Activated T-cell treated with anti-CD3 and anti-CD28 coated beads for 1 hour (primary cell): ENCODE data around the gene FBXL16.

Source experiments
- DNase-seq: peaks from one replicate; pipeline ENCODE4 v3.0.0-alpha.2; 2020; ENCODE audit warnings: low read depth

FBXL16 gene

DNA sequence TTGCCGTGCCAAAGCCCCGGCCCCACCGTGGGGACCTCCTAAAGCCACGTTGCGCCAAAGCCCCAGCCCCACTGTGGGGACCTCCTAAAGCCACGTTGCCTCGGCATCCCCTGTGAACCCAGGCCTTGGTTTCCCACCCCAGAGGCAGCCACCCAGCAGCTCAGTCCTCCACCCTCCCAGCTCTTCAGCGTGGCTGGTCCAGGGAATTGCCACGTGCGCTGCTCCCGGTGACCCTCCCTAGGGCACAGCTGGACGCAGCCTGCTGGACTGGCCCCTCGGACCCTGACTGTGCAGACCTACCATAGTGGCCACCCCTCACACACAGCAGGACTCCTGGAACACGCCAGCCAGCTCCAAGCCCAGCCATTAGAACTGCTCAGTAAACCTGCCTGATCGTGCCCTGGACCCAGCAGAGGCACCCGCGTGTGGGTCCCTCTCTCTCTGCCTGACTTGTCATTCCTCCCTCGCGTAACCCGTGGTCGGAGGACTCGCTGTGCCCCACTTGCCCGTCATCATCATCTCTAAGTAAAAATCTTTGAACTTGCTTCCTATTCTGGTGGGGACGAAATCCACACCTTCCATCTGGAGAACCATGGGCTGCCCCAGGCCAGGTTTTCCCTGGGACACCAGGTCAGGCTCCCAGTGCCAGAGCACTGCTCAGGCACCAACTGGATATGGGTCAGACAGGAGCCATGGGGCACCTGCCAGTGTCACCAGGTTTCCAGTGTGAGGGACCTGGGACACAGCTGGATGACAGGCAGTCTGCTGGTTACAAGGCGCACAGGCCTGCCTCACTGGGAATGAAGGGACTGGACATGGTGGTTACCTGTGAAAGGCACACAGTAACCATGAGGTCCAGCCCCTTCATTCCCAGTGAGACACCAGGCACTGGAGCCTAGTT lies 29.6 kb upstream of the FBXL16 start:
- DNase-seq, result no peak

DNA sequence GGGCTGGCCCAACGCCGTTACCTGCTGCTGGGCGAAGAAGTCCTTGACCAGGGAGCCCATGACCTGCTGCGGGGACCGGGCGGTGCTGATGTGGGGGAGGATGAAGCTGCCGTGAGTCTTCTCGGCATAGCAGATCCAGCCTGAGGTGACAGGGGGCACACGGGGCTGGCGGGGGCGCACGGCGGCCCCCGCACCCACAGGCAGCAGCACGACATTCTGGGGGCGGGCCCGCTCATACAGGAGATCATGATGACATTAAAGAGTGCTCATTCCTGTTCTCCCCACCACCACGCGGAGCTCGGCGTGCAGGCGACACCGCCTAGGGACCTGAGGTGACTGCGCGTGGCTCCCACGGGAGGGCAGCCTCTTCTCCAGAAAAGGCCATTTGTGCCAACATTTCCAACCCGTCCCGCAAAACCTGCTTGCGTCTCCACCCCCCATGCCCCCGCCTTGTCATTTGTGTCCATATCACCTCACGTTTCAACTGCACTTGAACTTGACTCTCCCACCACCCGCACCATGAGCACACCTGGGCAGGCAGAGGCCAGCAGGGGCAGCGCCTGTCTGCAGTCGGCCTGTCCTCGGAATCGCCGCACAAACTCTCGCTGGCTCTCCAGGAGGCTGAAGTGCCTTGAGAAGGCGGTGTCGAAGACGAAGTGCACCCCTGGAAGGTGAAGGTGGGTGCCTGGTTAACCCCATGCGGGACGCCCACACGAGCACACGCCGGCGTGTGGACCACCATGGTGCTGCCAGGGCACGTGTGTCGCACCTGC lies 28.8 kb upstream of the FBXL16 start:
- no peak for DNase-seq

DNA sequence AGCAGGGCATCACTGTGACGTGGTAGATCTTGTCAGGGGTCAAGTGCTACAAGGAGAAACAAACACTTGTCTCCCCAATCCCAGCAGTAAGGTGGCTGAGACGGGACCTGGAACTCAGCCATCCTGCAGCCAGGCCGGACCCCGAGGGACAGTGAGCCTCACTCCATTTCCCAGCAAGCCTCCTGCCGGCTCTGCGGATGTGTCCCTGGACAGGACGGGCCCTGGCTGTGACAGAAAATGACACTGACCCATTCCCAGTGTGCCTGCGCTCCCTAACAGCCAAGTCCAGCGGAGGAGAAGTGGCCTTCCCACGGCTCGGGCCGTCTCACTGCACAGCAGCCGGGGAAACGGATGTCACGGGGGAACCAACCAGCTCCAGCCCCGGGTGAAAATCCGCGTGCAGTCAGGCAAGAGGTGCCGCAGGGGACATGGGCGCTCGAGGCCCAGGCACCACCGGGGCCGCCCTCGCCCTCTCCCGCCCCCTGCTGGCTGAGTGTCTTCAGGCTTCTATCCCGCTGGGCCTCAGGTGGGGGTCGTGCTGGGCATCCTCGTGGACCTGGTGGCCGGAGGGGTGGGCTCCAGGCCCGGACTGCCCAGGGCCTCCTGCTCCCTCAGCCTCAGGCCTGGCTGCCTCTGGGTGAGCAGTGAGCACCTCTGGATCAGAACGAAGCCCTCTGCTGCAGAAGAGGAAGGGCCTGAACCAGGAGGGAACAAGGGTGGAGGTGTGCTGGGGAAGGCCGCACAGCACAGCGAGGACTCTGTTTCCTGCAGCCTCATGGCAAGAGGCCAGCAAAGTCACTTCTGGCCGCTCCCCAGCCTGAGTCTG lies 28.0 kb upstream of the FBXL16 start:
- DNase-seq, result peak; percentile 40

DNA sequence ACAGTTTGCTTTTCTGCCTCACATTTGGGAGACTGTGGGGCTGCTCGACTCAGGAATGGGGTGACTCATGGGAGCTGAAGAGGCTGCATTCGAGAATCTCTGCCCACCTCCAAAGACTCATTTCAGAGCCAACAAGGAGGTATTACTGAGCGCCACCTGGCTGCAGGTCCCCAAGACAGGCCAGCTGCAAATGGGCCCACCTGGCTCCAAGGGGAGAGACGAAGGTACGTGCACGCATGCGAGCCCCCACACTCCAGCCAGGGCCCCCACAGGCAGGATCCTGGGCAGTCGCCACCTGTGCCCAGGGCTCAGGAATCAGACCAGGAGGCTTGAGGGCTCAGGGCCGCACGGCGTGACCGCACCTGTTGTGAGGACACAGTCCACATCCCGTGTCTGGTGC lies 27.3 kb upstream of the FBXL16 start:
- no peak for DNase-seq

DNA sequence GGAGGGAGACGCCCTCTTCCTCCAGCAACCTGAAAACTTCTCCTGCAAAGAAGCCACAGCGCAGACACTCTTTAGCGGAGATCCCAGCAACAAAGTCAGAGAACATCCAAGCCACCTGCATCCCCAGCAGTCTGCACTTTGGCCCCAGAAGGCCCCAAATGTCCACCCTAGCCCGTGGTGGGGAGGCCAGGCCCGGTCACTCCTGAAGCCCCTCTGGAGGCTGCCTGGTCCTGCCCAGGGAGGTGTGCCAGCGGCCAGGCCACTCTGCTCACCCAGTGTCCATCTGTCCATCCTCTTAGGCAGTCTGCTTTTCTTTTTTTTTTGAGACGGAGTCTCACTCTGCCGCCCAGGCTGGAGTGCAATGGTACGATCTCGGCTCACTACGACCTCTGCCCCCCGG lies 26.7 kb upstream of the FBXL16 start:
- DNase-seq, result no peak

DNA sequence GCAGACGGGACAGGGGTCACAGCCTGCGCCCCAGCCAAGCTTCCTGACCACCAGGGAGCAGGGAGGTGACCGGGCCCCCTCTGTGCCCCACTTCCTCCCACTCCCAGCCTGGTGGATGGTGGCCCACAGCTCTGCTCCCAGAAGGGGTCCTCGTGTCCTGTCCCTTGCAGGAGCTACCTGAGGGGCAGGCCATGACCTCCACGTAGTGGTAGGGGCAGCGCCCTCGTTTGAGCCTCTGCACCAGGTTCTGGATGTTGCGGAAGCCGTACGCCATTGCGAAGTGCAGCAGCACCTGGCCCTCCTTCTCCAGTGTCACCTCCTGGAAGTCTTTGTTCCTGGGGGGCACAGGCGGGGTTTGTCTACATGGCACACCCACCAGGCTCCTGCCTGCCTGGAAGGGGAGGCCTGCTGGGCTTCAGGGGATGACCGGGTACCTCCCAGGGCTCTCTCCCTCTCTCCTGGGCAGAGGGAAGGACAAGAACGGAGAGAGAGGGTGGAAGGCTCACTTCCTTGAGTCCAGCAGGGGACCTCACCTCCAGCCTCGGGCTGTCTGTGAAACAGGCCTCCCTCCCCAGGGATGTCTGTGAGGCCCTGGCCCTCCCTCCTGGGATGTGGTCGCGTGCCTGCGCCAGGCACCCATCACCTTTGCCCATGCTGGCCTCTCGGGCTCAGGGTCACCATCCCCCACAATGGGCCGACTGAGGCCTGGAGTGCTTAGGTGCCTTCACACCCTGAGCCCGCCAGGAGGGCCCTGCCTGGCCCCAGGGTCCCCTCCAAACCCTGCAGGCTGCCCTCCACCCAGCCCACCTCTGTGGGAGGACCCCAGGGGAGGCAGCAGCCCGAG lies 25.3 kb upstream of the FBXL16 start:
- DNase-seq, result no peak

DNA sequence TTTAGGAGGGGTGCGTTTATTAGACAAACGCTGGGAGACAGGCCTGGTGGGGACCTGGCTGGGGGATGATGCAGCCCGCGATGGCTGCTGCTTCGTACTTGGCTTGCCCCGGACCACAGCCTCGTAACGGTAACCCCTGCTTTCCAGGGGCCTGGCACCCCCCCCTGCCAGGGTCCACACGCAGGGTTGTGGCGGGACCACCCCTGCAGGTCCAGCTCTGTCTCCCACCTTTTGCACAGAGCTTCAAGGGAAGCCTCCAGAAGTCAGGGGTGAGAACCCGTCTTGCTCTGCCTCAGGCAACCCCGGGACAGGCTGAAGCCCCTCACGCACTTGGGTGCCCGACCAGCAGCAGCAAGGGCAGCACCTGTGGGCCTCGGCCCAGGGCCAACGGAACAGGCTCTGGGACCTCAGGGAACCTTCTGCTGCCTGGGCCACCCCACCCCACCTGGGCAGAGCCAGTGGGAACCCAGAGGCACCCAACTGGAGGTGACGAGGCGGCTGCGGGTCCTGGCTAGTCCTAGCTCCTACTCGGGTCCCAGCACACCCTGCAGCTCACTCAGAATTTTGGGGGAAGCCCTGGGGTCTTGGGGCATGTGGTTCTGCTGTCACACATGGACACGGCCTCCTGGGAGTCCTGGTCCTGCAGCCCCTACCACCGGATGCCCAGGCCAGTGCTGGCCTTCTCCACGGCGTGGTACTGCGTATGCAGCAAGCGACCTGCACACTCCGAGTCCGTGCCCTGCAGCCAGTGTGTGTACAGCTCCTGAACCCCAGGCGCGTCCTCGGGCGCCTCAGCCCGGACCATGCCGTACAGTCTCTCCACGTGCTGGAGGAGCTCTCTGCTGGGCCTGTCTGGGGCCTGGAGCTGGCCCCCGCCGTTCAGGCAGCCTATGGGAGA lies 24.4 kb upstream of the FBXL16 start:
- DNase-seq, result no peak

DNA sequence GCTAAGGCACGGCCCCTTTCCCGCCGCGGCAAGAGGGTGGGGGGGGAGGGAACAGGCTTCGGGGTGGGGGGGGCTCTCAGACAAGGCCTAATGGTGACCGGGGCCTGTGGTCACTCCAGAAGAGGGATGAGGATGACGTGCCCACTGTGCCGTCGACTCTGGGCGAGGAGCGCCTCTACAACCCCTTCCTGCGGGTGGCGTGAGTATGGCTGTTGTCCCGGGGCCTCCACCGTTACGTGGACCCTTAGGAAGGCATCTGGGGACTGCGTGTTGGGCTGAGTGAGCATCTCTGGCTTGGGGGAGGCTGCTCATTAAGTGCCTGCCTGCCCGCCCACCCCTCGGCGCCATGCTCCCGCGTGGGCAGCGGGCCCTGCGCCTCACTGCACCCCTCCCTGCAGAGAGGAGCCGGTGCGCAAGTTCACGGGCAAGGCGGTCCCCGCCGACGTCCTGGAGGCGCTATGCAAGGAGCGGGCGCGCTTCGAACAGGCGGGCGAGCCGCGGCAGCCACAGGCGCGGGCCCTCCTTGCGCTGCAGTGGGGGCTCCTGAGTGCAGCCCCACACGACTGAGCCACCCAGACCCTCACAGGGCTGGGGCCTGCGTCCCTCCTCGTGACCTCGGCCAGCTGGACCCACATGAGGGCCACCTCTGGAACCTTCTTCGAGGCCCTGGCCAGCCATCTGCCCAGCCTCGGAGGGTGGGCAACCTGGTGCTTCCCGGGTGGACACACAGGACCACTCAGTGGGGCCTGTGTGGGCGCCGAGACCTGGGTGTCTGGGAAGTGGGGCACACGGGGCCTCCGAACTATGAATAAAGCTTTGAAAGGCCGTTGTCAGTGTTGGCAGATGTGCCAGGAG lies 23.5 kb upstream of the FBXL16 start:
- no peak for DNase-seq

DNA sequence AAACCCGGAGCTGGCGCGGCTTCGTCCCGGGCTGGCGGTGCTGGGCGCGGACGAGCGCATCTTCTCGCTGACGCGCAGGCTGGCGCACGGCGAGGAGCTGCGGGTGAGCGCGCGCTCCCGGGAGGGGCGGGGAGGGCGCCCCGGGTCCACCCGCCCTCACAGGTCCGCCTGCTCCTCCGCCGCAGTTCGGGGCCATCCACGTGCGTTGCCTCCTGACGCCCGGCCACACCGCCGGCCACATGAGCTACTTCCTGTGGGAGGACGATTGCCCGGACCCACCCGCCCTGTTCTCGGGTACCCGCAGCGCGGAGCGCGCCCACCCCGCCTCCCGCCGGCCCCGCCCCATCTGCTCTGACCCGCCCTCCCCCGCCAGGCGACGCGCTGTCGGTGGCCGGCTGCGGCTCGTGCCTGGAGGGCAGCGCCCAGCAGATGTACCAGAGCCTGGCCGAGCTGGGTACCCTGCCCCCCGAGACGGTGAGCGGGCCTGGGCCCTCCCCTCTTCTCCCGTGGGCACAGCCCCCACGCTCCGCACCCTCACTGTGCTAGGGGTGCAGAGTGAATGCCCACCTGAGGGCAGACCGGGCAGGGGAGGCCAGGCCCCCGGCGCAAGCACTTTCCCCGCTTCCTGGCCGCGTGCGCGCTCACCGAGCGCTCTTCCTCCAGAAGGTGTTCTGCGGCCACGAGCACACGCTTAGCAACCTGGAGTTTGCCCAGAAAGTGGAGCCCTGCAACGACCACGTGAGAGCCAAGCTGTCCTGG lies 22.7 kb upstream of the FBXL16 start:
- peak; percentile 41 for DNase-seq

DNA sequence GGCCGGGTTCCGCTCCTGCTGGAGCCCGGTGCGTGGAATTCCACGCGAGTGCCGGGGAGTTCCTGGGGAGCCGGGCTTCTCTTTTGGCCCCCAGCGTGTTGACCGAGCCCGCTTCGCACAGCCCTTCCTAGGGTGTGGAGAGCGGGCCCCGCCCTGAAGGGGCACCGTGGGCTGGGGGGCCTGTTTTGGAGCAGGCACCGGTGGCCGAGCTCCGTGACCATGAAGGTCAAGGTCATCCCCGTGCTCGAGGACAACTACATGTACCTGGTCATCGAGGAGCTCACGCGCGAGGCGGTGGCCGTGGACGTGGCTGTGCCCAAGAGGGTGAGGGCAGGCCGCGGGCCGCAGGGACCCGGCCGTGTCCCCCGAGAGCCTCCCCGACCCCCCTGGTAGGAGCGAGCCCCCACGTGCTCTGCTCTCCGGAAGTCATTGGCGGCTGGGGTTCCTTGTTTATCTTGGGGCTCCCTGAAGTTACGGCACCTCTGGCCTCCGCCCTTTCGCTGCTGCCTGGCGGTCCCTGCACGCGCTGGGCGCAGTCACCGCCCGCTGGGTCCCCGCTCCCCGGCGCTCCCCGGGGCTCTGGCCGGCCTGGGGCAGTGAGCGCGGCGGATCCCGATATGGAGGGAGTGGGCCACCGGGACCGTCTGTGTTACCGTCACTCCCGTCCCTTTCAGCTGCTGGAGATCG lies 21.8 kb upstream of the FBXL16 start:
- DNase-seq, result no peak

DNA sequence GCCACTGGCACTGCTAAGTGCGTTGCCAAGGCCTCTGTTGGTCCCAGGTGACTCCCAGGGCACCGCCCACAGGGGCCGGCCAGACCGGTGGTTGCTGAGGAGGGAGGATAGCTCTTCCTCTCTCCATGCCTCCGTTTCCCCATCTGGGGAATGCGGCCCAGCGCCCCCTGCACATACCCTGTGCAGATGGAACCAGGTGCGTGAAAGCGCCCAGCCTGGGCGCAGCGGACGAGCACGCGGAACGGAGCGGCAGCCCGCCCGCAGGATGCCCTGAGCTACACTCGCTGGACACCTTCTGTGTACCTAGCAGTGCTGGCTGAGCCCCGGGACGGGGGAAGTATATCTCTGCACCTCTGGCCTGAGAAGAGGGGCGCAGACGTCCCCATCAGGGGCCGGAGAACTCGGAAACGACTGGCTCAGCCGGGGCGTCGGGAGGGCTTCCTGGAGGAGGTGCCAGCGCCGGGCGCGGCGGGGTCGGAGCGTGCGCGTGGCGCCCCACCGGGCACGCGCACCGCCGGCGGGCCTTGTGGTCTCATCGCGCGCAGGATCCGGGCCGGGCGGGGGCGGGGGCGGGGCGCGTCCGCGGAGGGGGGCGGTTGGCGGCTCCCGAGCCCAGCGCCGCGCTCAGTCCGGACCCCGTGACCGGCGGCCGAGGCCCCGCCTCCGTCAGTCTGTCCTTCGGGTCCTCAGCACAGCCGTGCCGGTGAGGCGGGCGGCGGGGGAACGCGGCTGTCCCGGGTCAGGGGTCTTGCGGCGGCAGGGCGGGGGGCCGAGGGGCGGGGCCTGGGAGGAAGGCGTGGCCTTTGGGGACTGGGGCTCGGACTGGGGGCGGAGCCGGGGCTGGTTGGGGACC lies 21.1 kb upstream of the FBXL16 start, which contains the start of the genes CCDC78 and HAGHL:
CCDC78 (minus strand) TSS at position 6 of the 853 bp plus-strand sequence. CDS start 76 bp downstream, outside the sequence.
HAGHL (plus strand) TSS at position 669 of the 853 bp plus-strand sequence. CDS start 404 bp downstream, outside the sequence.
- DNase-seq, result peak; percentile 46

DNA sequence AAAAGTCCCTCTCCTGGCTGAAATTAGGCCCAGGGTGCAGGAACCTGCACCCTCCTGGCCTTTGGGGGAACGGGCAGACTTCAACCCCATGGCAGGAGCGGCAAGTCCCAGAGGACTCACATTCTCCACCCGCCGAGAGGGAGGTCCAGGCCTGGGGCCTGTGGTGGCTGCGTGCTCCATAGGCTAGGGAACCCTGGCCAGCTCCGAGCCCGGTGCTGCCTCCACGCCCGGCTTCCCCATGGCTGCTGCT lies 20.5 kb upstream of the FBXL16 start:
- DNase-seq, result no peak

DNA sequence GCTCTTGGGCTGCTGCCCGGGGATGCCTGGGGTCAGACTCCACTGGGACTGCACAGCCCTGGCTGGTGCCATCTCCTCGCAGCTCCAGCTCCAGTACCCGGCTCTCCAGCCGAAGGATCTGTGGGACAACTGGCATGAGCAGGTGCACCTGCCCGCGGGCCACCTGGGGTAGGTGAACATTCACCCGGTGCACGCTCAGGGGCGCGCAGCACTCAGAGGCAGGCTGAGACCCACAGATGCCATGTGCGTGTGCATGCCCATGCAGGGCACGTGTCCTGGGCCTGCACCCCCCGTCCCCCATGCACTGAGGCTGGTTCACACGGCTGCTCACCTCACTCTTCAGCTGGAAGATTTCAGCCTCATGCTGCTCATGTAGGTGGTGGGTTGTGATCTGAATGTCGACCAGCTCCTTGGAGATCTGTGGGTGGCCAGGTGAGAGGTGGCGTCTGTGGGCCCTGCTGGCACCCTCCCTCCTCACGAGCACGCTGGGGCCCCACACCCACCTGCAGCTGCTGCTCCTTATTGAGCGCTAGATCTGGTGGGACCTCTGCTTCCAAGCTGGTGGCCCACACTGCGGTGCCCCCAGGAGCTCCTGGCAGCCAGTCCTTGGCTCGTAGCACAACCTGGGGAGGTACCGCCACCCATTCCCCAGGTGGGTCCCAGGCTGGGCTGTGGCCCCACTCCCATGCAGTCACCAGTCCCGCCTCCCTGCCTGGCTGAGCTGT lies 20.0 kb upstream of the FBXL16 start:
- no peak for DNase-seq

DNA sequence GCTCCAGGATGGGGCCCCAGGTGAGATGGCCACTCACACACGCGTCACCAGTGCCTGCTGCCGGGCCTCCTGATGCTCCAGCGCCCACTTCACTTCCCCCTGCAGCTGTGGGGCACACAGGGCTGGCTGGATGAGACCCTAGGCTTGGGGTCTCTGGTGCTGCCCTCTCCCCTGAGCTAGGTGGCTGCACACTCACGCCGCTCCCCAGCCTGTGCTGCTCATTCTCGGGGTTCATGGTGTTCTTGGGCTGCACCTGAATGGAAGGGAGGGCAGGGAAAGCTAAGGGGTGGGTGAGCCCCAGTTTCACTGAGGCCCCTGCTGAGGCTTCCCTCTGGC lies 19.4 kb upstream of the FBXL16 start:
- no peak for DNase-seq

DNA sequence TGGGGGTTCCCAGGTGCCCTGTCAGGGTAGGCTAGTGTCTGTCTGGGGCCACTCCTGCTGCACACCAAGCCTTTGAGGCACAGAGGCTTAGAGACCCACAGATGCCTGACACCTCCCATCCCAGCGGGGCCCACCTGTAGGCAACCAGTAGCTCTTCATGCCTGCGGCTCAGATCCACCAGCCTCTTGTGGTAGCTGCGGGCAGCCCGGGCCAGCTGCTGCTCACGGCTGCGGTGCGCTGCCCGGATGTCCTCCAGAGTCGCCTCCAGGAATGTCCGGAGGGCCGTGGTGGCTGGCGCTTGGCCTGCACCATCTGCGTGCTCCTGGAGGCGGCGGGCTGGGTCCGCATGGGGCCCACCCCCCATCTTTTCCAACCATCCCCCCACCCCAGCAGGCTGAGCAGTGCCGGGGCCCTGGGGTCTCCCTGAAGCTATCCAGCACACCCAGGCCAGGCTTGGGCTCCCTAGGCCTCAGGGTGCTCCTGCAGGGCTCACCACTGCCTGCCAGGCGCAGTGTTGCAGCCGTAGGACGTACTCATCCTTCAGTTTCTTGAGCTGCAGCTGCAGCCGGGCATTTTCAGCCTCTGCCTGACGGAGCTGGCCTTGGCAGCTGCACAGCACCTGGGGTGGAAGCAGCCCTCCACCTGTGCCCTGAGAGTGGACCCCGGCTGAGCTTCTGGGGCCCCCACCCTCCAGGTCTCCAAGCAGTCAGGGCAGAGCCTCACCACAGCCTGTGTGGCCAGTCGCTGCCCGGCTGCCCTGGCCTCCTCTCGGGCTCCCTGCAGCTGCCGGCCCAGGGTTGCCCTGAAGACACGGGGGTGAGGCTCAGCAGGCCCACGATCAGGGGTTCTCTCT lies 18.8 kb upstream of the FBXL16 start:
- DNase-seq, result no peak

DNA sequence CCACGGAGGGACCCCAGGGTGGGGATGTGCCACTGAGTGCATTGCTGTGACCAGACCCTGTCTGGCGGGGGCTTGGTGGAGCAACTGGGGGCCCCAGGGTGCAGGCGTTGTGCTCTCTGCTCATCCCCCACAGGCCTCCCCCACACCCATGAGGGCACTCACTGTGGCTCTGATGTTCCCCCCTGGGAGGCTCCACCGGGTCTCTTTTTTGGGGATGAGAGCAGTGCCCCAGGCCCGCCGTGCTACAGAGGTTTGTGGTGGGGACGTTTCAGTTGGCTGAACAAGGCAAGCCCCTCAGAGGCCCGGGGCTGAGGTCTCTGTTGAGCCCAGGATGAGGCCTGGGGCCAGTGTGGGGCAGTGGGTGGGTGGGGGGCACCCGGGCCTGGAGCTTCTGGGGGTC lies 18.1 kb upstream of the FBXL16 start:
- DNase-seq, result no peak
